Measurements from ENCODE around the gene KDM3A. TPM values are rescaled to one million over a fixed set of nuclear protein-coding genes. Genes with fewer than 3 reads are reported as not detected.
A peak's percentile ranks its signal among the peaks of the same experiment; 100 is the strongest.

KDM3A gene
- total RNA-seq, 1 experiment from 2014 or later: 31.8 TPM

- 0 out of 2 replicates have a peak, but pooled peaks cover 4% of the 10 kb centered on the region for H3K36me3 ChIP-seq (ENCODE audit: low read depth)
- peaks cover 17% of the 10 kb centered on the region for H3F3A ChIP-seq (ENCODE audit: insufficient read depth, low read depth)
- H3K4me3 ChIP-seq: peak overlapping the region; percentile 75
- H3K27ac ChIP-seq: peak overlapping the region; percentile 51
- H3K9me3 ChIP-seq (ENCODE audit: insufficient read depth, low read depth): peaks cover 17% of the 10 kb centered on the region; the same call in 1 of the 2 replicates
- peaks cover 30% of the 10 kb centered on the region for H3K4me1 ChIP-seq (replicated peaks; ENCODE audit: insufficient read depth)
- H3K9me2 ChIP-seq (ENCODE audit: insufficient read depth): no peaks in the 10 kb centered on the region
- H3K79me2 ChIP-seq (ENCODE audit: low read depth): peaks cover 51% of the 10 kb centered on the region
- TF ChIP-seq CTCF (conservative IDR thresholded peaks at IDR 0.05) (no peak), EZH2 (IDR thresholded peaks at IDR 0.05; ENCODE audit: low read depth) (no peak)
- DNase-seq: peak in 1 of 2 experiments; percentile 50
- H3K27me3 ChIP-seq (ENCODE audit: insufficient read depth, low read depth): no peaks in the 10 kb centered on the region
- H3K4me2 ChIP-seq: peak overlapping the region; percentile 92
- peaks cover 18% of the 10 kb centered on the region for H4K20me1 ChIP-seq (ENCODE audit: insufficient read depth)
- H2AFZ ChIP-seq: peak overlapping the region; percentile 72
- ChIA-PET CTCF (interaction anchor here (0.6 kb wide), 2 partner anchors 104 to 116 kb away, joined by 4 read pairs; partner anchors contain the start of gene REEP1), POLR2A (ENCODE audit: unreplicated experiment) (interaction anchor here (0.6 to 0.7 kb wide), 5 partner anchors 12 to 114 kb away, joined by 3 to 15 read pairs (median 5); no protein-coding TSS in a partner anchor)
- BruUV-seq (replicated peaks): TSS peak; percentile 55
- intact Hi-C loops (cut with micrococcal nuclease; ENCODE audit: unreplicated experiment): loop anchor here (1.0 to 5.0 kb wide), 5 partner anchors 49 to 247 kb away; partner anchors contain the start of genes CHMP3, IMMT and RNF103
Measured at GRCh38 chr2:86441882-86442641, 891 bp downstream of the KDM3A start.

- peak overlapping the region; percentile 51; the same call in 1 of the 2 replicates for H3K27ac ChIP-seq
- BruUV-seq (replicated peaks): no TSS peak
- H3K4me3 ChIP-seq: peak overlapping the region; percentile 75
- H3K4me2 ChIP-seq: peak overlapping the region; percentile 92
- peaks cover 57% of the 10 kb centered on the region for H3K79me2 ChIP-seq (ENCODE audit: low read depth)
- H3K36me3 ChIP-seq (ENCODE audit: low read depth): 0 out of 2 replicates have a peak, but pooled peaks cover 4% of the 10 kb centered on the region
- peak; percentile 72 to 79 for DNase-seq
- TF ChIP-seq CTCF (conservative IDR thresholded peaks at IDR 0.05) (no peak), EZH2 (IDR thresholded peaks at IDR 0.05; ENCODE audit: low read depth) (no peak)
- intact Hi-C loops (cut with micrococcal nuclease; ENCODE audit: unreplicated experiment): loop anchor here (5.0 kb wide), 2 partner anchors 75 to 180 kb away; partner anchors contain the start of gene RNF103
- peaks cover 17% of the 10 kb centered on the region; the same call in 1 of the 2 replicates for H3K9me3 ChIP-seq (ENCODE audit: insufficient read depth, low read depth)
- CTCF ChIA-PET: interaction anchor here (0.6 kb wide), 1 partner anchor 105 kb away, joined by 4 read pairs; the partner anchor contains the start of gene REEP1
- H3K4me1 ChIP-seq (replicated peaks; ENCODE audit: insufficient read depth): peaks cover 30% of the 10 kb centered on the region
- H3K27me3 ChIP-seq (ENCODE audit: insufficient read depth, low read depth): no peaks in the 10 kb centered on the region
- POLR2A ChIA-PET (ENCODE audit: unreplicated experiment): interaction anchor here (0.5 to 0.7 kb wide), 5 partner anchors 41 to 438 kb away, joined by 3 to 6 read pairs (median 4); no protein-coding TSS in a partner anchor
- peaks cover 17% of the 10 kb centered on the region for H3F3A ChIP-seq (ENCODE audit: insufficient read depth, low read depth)
- peaks cover 18% of the 10 kb centered on the region for H4K20me1 ChIP-seq (ENCODE audit: insufficient read depth)
- peak overlapping the region; percentile 72 for H2AFZ ChIP-seq
- no peaks in the 10 kb centered on the region for H3K9me2 ChIP-seq (ENCODE audit: insufficient read depth)
Measured at GRCh38 chr2:86442642-86443005, 1.5 kb downstream of the KDM3A start.

- Histone ChIP-seq H2AFZ (no peak overlapping the region), H3K9me3 (ENCODE audit: insufficient read depth, low read depth) (peaks cover 10% of the 10 kb centered on the region; the same call in 1 of the 2 replicates), H3F3A (ENCODE audit: insufficient read depth, low read depth) (peaks cover 17% of the 10 kb centered on the region), H3K9me2 (ENCODE audit: insufficient read depth) (no peaks in the 10 kb centered on the region), H4K20me1 (ENCODE audit: insufficient read depth) (peaks cover 22% of the 10 kb centered on the region), H3K4me1 (replicated peaks; ENCODE audit: insufficient read depth) (peaks cover 30% of the 10 kb centered on the region), H3K4me3 (peak overlapping the region; percentile 75; the same call in 1 of the 2 replicates), H3K27me3 (ENCODE audit: insufficient read depth, low read depth) (no peaks in the 10 kb centered on the region), H3K79me2 (ENCODE audit: low read depth) (peaks cover 67% of the 10 kb centered on the region), H3K36me3 (ENCODE audit: low read depth) (0 out of 2 replicates have a peak, but pooled peaks cover 4% of the 10 kb centered on the region), H3K4me2 (peak overlapping the region; percentile 92), H3K27ac (no peak overlapping the region)
- ChIA-PET CTCF (no interaction called here), POLR2A (ENCODE audit: unreplicated experiment) (no interaction called here)
- BruUV-seq (replicated peaks): no TSS peak
- no peak for DNase-seq
- intact Hi-C loops (cut with micrococcal nuclease; ENCODE audit: unreplicated experiment): loop anchor here (2.0 to 5.0 kb wide), 3 partner anchors 76 to 179 kb away; partner anchors contain the start of gene RNF103
- no peak for TF ChIP-seq CTCF (conservative IDR thresholded peaks at IDR 0.05)
- TF ChIP-seq EZH2 (IDR thresholded peaks at IDR 0.05; ENCODE audit: low read depth): no peak
Measured at GRCh38 chr2:86443631-86444350, 2.6 kb downstream of the KDM3A start.

All from PC-9 (cell line).